Astrocyte (in vitro differentiated cells and primary cell): Measurements from ENCODE around the gene KL.

Experiments used
- CTCF ChIP-seq: IDR thresholded peaks from 2 replicates; pipeline ENCODE4 v1.5.1; 2011; ENCODE audit warnings: low read depth, mild to moderate bottlenecking, inconsistent platforms, low read length, moderate library complexity; ENCODE audit not compliant: insufficient read depth
- EZH2 ChIP-seq: IDR thresholded peaks from 2 replicates; pipeline ENCODE4 v1.6.1; 2012; ENCODE audit warnings: mild to moderate bottlenecking, low read length, inconsistent platforms; ENCODE audit not compliant: insufficient read depth

GRCh38 chr13:33015791-33016323 is 366 bp upstream of the KL start:
- no peak for TF ChIP-seq CTCF
- TF ChIP-seq EZH2 = peak; percentile 64
